Activated CD4-positive, alpha-beta T cell treated with anti-CD3 and anti-CD28 coated beads, Interleukin-2, amount 10 ng/mL, durations not matched to agents 24 days and 14 days (primary cell): Measurements from ENCODE around the gene PIP. TPM values are rescaled to one million over a fixed set of nuclear protein-coding genes. Genes with fewer than 3 reads are reported as not detected.

ENCODE experiments used
- total RNA-seq: library from RNA; stranded (reverse); gene quantifications from 2 replicates; pipeline ENCODE4 v1.2.3, GENCODE V29; 2022

The PIP gene
- total RNA-seq, 1 donor from 2014 or later, result not detected

Other genes starting within 250 kb of the PIP start
- not detected in 2 replicates for gene TRPV6, start 246.3 kb upstream of the PIP start, total RNA-seq
- not detected in 2 replicates for gene TRPV5, start 198.3 kb upstream of the PIP start, total RNA-seq
- gene LLCFC1, start 192.6 kb upstream of the PIP start, total RNA-seq, result not detected in 2 replicates
- gene KEL, start 169.7 kb upstream of the PIP start, total RNA-seq, result 0.12 and 0.37 TPM in 2 replicates
- gene OR9A2, start 104.9 kb upstream of the PIP start, total RNA-seq, result not detected in 2 replicates
- not detected in 2 replicates for gene OR6V1, start 79.7 kb upstream of the PIP start, total RNA-seq
- gene TAS2R39, start 51.3 kb downstream of the PIP start, total RNA-seq, result not detected in 2 replicates
- gene TAS2R40, start 90.0 kb downstream of the PIP start, total RNA-seq, result not detected in 2 replicates
- 138 and 142 TPM in 2 replicates for gene GSTK1, start 131.4 kb downstream of the PIP start, total RNA-seq
- gene TMEM139, start 152.9 kb downstream of the PIP start, total RNA-seq, result 0.38 and 0.42 TPM in 2 replicates
- 99.1 and 110 TPM in 2 replicates for gene CASP2, start 156.3 kb downstream of the PIP start, total RNA-seq
- gene CLCN1, start 184.0 kb downstream of the PIP start, total RNA-seq, result not detected in 2 replicates
- gene FAM131B, start 230.6 kb downstream of the PIP start, total RNA-seq, result 0.37 and 0.45 TPM in 2 replicates
- gene ZYX, start 249.3 kb downstream of the PIP start, total RNA-seq, result 85.8 and 89.7 TPM in 2 replicates